OCI-LY1 (cell line): ENCODE results near the gene SLC5A9.
A peak's percentile ranks its signal among the peaks of the same experiment; 100 is the strongest.

ENCODE experiments used
- H2AFZ ChIP-seq: fragments of 200-600 bp; sonication (generic), shearing (Covaris generic); 2 replicates; pipeline ENCODE4 v1.6.0; 2014; ENCODE audit warnings: antibody characterized with exemption, mild to moderate bottlenecking, low read length
- H3F3A ChIP-seq: fragments of 200-600 bp; sonication (generic), shearing (Covaris generic); 2 replicates; pipeline ENCODE4 v1.6.0; 2014; ENCODE audit warnings: mild to moderate bottlenecking, antibody characterized with exemption, low read length, moderate library complexity; ENCODE audit not compliant: insufficient read depth
- H3K27ac ChIP-seq: fragments of 200-600 bp; sonication (generic); 2 replicates; pipeline ENCODE4 v1.5.1; 2014; ENCODE audit warnings: low read length, mixed run types, mild to moderate bottlenecking, low read depth; ENCODE audit not compliant: poor library complexity, severe bottlenecking
- H3K27me3 ChIP-seq: fragments of 200-600 bp; sonication (generic); 2 replicates; pipeline ENCODE4 v1.6.0; 2014; ENCODE audit warnings: antibody characterized with exemption, mild to moderate bottlenecking, low read length, moderate library complexity; ENCODE audit not compliant: insufficient read depth
- H3K36me3 ChIP-seq: fragments of 200-600 bp; sonication (generic); 2 replicates; pipeline ENCODE4 v1.6.1; 2014; ENCODE audit warnings: mild to moderate bottlenecking, antibody characterized with exemption, low read length, moderate library complexity, mixed read lengths; ENCODE audit not compliant: insufficient read depth
- H3K4me1 ChIP-seq: fragments of 200-600 bp; sonication (generic); 2 replicates; pipeline ENCODE4 v1.5.1; 2014; ENCODE audit warnings: mild to moderate bottlenecking, low read length, moderate library complexity; ENCODE audit not compliant: insufficient read depth, severe bottlenecking
- H3K4me2 ChIP-seq: fragments of 200-600 bp; sonication (generic), shearing (Covaris generic); 2 replicates; pipeline ENCODE4 v1.6.1; 2014; ENCODE audit warnings: low read length
- H3K4me3 ChIP-seq: fragments of 200-600 bp; sonication (generic); 2 replicates; pipeline ENCODE4 v1.5.1; 2014; ENCODE audit warnings: low read length, low read depth, mild to moderate bottlenecking, mixed read lengths; ENCODE audit not compliant: poor library complexity, severe bottlenecking
- H3K79me2 ChIP-seq: fragments of 200-600 bp; shearing (Covaris generic); 2 replicates; pipeline ENCODE4 v1.6.1; 2016; ENCODE audit warnings: mixed run types, low read length, mixed read lengths; ENCODE audit not compliant: insufficient read depth
- H3K9ac ChIP-seq: fragments of 200-600 bp; sonication (generic), shearing (Covaris generic); 2 replicates; pipeline ENCODE4 v1.6.1; 2014; ENCODE audit warnings: mild to moderate bottlenecking, low read length, mixed read lengths
- H3K9me2 ChIP-seq: fragments of 200-600 bp; sonication (generic), shearing (Covaris generic); 2 replicates; pipeline ENCODE4 v1.6.1; 2014; ENCODE audit warnings: low read depth, mild to moderate bottlenecking, low read length, mixed read lengths
- H3K9me3 ChIP-seq: fragments of 200-600 bp; shearing (Covaris generic); 2 replicates; pipeline ENCODE4 v1.6.1; 2014; ENCODE audit warnings: low read length, mixed read lengths
- H4K20me1 ChIP-seq: fragments of 200-600 bp; sonication (generic), shearing (Covaris generic); 2 replicates; pipeline ENCODE4 v1.6.0; 2016; ENCODE audit warnings: mild to moderate bottlenecking, low read length; ENCODE audit not compliant: insufficient read depth
- CTCF ChIP-seq: fragments of 200-600 bp; sonication (generic), shearing (Covaris generic); IDR thresholded peaks from 2 replicates; pipeline ENCODE4 v1.5.1; 2017; ENCODE audit warnings: mild to moderate bottlenecking, antibody characterized with exemption, low read length, moderate library complexity, mixed read lengths
- EZH2 ChIP-seq: fragments of 200-600 bp; sonication (generic), shearing (Covaris generic); IDR thresholded peaks from 2 replicates; pipeline ENCODE4 v1.8.0; 2017; ENCODE audit warnings: borderline replicate concordance, mixed run types, mild to moderate bottlenecking, antibody characterized with exemption, low read length, moderate library complexity, mixed read lengths

SLC5A9 gene

DNA sequence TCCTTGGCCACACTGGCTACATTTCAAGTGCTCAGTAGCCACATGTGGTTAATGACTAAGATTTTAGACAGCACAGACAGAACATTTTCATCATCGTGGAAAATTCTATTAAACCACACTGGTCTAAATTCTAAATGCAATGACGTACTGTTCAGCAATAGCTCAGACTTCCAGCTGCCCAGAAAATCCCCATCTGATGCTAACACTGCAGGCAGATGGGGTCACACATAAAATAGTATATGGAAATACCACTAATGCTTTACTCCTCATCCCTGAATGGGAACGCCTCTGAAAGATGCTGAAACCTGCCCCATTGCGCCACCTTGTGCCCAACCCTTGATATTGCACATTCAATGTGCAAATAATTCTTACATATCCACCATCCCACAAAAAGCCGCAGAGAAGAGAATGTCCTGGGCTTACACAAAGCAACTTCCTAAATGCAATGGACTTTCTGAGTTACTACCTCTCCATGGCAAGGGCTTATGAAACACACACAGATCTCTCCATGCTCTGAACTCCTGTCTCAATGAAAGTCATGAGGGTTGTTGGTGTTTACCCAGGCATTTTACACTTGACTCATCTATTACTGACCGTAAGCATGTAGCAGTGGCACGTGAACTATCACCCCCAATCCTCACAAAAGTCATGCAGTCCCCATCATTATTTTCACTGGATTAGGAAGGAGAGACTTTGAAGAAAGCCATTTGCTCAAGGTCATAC is 20.3 kb upstream of the SLC5A9 start:
- Histone ChIP-seq H3K27ac (no peak overlapping the region), H4K20me1 (no peaks in the 10 kb centered on the region), H3F3A (no peaks in the 10 kb centered on the region), H3K4me1 (no peaks in the 10 kb centered on the region), H3K27me3 (no peaks in the 10 kb centered on the region), H3K9me2 (no peaks in the 10 kb centered on the region), H3K79me2 (no peaks in the 10 kb centered on the region), H3K9me3 (no peaks in the 10 kb centered on the region), H3K9ac (no peak overlapping the region), H3K4me3 (no peak overlapping the region), H3K36me3 (no peaks in the 10 kb centered on the region), H3K4me2 (no peak overlapping the region), H2AFZ (no peak overlapping the region)
- peak; percentile 80 for TF ChIP-seq CTCF
- no peak for TF ChIP-seq EZH2

DNA sequence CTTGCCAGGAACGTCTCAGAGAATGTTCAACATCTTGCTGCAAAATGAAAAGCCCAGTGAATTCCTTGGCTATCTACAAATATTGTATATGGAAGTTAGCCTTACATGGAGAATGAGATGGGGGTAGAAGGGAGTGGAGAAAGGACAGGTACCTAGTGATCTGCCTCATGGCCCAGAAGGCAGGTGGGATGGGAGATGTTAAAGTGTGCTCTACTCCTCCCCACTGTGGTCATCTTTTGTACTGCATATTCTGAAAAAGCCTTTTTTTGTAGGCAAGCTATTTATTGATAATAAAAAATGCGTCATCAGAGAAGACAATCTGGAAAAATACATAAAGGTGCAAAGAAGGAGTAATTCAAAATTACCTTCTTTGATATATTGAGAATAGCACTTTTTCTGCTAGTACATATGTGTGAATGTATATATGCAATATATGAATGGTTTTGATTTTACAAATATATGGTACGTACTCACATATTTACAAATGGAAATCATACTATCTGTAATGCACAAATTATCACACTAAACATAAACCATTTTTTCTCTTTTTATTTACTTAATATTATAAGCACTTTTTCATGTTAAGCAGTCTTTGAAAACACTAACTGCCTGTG is 19.1 kb upstream of the SLC5A9 start:
- no peaks in the 10 kb centered on the region for H3K9me3 ChIP-seq
- H3K4me2 ChIP-seq = no peak overlapping the region
- no peaks in the 10 kb centered on the region for H4K20me1 ChIP-seq
- no peaks in the 10 kb centered on the region for H3K4me1 ChIP-seq
- no peak overlapping the region for H2AFZ ChIP-seq
- H3K27me3 ChIP-seq = no peaks in the 10 kb centered on the region
- H3K9ac ChIP-seq = no peak overlapping the region
- no peaks in the 10 kb centered on the region for H3F3A ChIP-seq
- H3K36me3 ChIP-seq = no peaks in the 10 kb centered on the region
- no peaks in the 10 kb centered on the region for H3K9me2 ChIP-seq
- H3K4me3 ChIP-seq = no peak overlapping the region
- no peaks in the 10 kb centered on the region for H3K79me2 ChIP-seq
- H3K27ac ChIP-seq = no peak overlapping the region
- peak; percentile 55 for TF ChIP-seq CTCF
- no peak for TF ChIP-seq EZH2

GRCh38 chr1:48205522-48205921 is 17.0 kb upstream of the SLC5A9 start:
- H3K4me2 ChIP-seq = no peak overlapping the region
- H3K79me2 ChIP-seq = no peaks in the 10 kb centered on the region
- H3K4me1 ChIP-seq = no peaks in the 10 kb centered on the region
- H3K27ac ChIP-seq = no peak overlapping the region
- H4K20me1 ChIP-seq = no peaks in the 10 kb centered on the region
- H3K27me3 ChIP-seq = no peaks in the 10 kb centered on the region
- H2AFZ ChIP-seq = no peak overlapping the region
- no peaks in the 10 kb centered on the region for H3K9me3 ChIP-seq
- no peak overlapping the region for H3K4me3 ChIP-seq
- H3K9me2 ChIP-seq = no peaks in the 10 kb centered on the region
- no peak for TF ChIP-seq EZH2
- TF ChIP-seq CTCF = no peak
- no peaks in the 10 kb centered on the region for H3F3A ChIP-seq
- H3K9ac ChIP-seq = no peak overlapping the region
- no peaks in the 10 kb centered on the region for H3K36me3 ChIP-seq
